ENCODE results near the gene GSE1.

- no peak for TF ChIP-seq CTCF (IDR thresholded peaks at IDR 0.05; ENCODE audit: low read depth, low read length)
- no peak for TF ChIP-seq MAX (IDR thresholded peaks at IDR 0.05; ENCODE audit: low read depth, low read length)
Observed at GRCh38 chr16:85676466-85676865, 63.3 kb downstream of the GSE1 start.

Measured in NB4 (cell line).